HL-60 (cell line): Measurements from ENCODE around the gene GLRA3.
"Not testable (repeated sequence)": the region's sequence is repeated elsewhere in the genome, so short reads cannot be mapped to it uniquely, and the experiment has no call there.

ENCODE experiments used
- DNase-seq, 2 experiments: peaks; one replicate each; pipeline ENCODE4 v3.0.0-alpha.2; 2010 to 2020; ENCODE audit warnings: low read depth in 1 of 2, low spot score in 1 of 2
- H3K27ac ChIP-seq: fragments of 250-450 bp; sonication (Bioruptor Pico); replicated peaks from 2 replicates; pipeline ENCODE4 v1.5.1; 2020; ENCODE audit warnings: mild to moderate bottlenecking, moderate library complexity
- H3K27me3 ChIP-seq: fragments of 250-450 bp; sonication (Bioruptor Pico); 2 replicates; pipeline ENCODE4 v1.5.1; 2021; ENCODE audit warnings: mild to moderate bottlenecking, moderate library complexity; ENCODE audit not compliant: insufficient read depth, poor library complexity, severe bottlenecking
- H3K4me3 ChIP-seq: replicated peaks from 2 replicates; pipeline ENCODE4 v1.5.1; 2011; ENCODE audit warnings: mild to moderate bottlenecking, control low read depth, low read length; ENCODE audit not compliant: insufficient read depth
- CTCF ChIP-seq: IDR thresholded peaks from one replicate; pipeline ENCODE4 v1.5.1; 2011; ENCODE audit warnings: low read length, control low read depth, inconsistent platforms; ENCODE audit not compliant: insufficient read depth
- GABPA ChIP-seq: IDR thresholded peaks from 2 replicates; pipeline ENCODE4 v1.6.1; 2012; ENCODE audit warnings: low read depth
- POLR2AphosphoS5 ChIP-seq: IDR thresholded peaks from 2 replicates; pipeline ENCODE4 v1.6.1; 2012; ENCODE audit warnings: low read depth
- REST ChIP-seq: IDR thresholded peaks from 2 replicates; pipeline ENCODE4 v1.6.1; 2012; ENCODE audit warnings: low read depth; ENCODE audit not compliant: insufficient replicate concordance
- SPI1 ChIP-seq: IDR thresholded peaks from 2 replicates; pipeline ENCODE4 v1.6.1; 2012; ENCODE audit warnings: low read depth, mild to moderate bottlenecking, borderline replicate concordance

Gene GLRA3

DNA sequence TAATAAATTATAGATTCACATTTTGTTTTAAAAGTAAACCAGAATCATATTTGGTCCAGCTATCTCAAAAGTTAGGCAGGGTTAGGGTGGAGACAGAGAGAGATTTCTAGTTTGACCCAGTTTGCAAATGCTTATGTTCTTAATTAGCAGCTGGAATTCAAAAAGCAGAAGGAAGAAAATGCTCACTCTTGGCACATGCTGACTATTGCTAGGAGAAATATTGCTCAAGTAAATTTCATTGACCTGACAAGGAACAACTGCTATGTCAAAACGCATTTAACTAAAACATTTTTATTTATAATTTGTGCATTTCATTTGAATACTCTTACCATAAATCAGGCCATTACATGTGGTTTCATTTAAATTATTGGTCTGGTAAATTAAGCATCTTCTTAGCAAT is 131.8 kb downstream of the GLRA3 start:
- DNase-seq, result peak in 1 of 2 experiments; percentile 11

DNA sequence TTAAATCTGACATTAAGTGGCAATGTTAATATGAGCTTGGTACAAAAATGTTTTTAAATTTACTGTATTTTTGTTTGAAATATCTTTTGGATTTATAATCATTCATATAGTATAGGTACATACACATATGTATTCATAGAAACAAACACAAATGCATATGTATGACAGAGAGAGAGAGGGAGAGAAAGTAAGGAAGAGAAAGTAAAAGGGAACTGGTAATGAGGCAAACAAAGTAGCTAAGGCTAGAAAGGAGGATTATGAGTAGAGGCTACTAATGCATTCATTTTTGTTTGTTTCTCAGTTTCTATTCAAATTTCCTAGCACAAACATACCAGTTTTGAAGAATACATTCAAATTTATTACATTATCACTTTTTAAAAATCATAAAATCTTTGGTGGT is 132.4 kb downstream of the GLRA3 start:
- H3K4me3 ChIP-seq, result no peak overlapping the region
- H3K27me3 ChIP-seq, result no peaks in the 10 kb centered on the region
- no peak for DNase-seq
- H3K27ac ChIP-seq, result no peak overlapping the region
- TF ChIP-seq POLR2AphosphoS5 (no peak), GABPA (no peak), SPI1 (peak; percentile 12; the same call in 1 of the 2 replicates), REST (no peak)

More for the DNA sequence above, 131.8 kb downstream of the GLRA3 start:
- Histone ChIP-seq H3K27ac (no peak overlapping the region), H3K4me3 (no peak overlapping the region), H3K27me3 (no peaks in the 10 kb centered on the region)
- TF ChIP-seq POLR2AphosphoS5, result no peak
- TF ChIP-seq CTCF, result no peak
- no peak for TF ChIP-seq SPI1

- DNase-seq, H3K4me3 ChIP-seq, H3K27ac ChIP-seq, H3K27me3 ChIP-seq: not testable (repeated sequence)
Observed at GRCh38 chr4:174691876-174692275, 137.2 kb downstream of the GLRA3 start.

- no peak for DNase-seq
- no peak overlapping the region for H3K27ac ChIP-seq
- no peaks in the 10 kb centered on the region for H3K27me3 ChIP-seq
- no peak overlapping the region for H3K4me3 ChIP-seq
- TF ChIP-seq GABPA, result no peak
- TF ChIP-seq SPI1, result no peak
- no peak for TF ChIP-seq CTCF
- no peak for TF ChIP-seq REST
- no peak for TF ChIP-seq POLR2AphosphoS5
Observed at GRCh38 chr4:174690665-174691064, 138.4 kb downstream of the GLRA3 start.

DNA sequence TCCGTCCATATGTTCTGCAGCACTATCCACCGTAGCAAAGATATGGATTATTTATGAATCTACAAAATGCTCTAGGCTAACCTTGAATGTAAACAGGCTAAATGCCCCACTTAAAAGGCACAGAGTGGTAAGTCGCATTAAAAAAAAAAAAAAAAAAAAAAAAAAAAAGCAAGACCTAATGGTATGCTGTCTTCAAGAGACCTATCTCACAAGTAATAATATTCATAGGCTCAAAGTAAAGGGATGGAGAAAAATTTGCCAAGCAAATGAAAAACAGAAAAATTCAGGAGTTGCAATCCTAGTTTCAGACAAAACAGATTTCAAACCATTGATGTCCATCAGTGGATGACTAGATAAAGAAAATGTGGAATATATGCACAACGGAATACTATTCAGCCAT is 139.4 kb downstream of the GLRA3 start:
- Histone ChIP-seq H3K27ac (no peak overlapping the region), H3K4me3 (no peak overlapping the region), H3K27me3 (no peaks in the 10 kb centered on the region)
- DNase-seq, result no peak
- no peak for TF ChIP-seq CTCF
- no peak for TF ChIP-seq SPI1
- no peak for TF ChIP-seq GABPA
- no peak for TF ChIP-seq POLR2AphosphoS5
- no peak for TF ChIP-seq REST
